Right ventricle myocardium superior (tissue), 1 donor: Measurements from ENCODE around the gene FAM107B. TPM values are rescaled to one million over a fixed set of nuclear protein-coding genes. Genes with fewer than 3 reads are reported as not detected.
A peak's percentile ranks its signal among the peaks of the same experiment; 100 is the strongest.

ENCODE experiments used
- ATAC-seq: fragments of 200-7000 bp; cut with Tn5 transposase; one replicate; pipeline ENCODE4 v1.9.1; 2020; ENCODE audit warnings: mild to moderate bottlenecking; ENCODE audit not compliant: poor library complexity
- DNase-seq: peaks from one replicate; pipeline ENCODE4 v3.0.0-alpha.2; 2020
- intact Hi-C: fragments of 100-400 bp; cut with DNase I; formaldehyde crosslinking; loops from one replicate; pipeline ENCODE4 v1.11.2; 2022
- total RNA-seq: library from RNA; stranded (reverse); fragmentation: NEBNext Ultra II Directional; extraction: Animal tissue kit (Norgen Biotek cat#: 25700); gene quantifications from one replicate; pipeline ENCODE4 v1.2.1, GENCODE V29; 2021
- donor health status: DM: no; HTN: yes; CAD: no; lungs with severe emphysema.

Gene FAM107B
- total RNA-seq, 1 donor from 2014 or later: 3.3 TPM

GRCh38 chr10:14579405-14579804 is 195.3 kb downstream of the FAM107B start:
- ATAC-seq (peak; percentile 71), DNase-seq (no peak)
- intact Hi-C loops: no loop called here

DNA sequence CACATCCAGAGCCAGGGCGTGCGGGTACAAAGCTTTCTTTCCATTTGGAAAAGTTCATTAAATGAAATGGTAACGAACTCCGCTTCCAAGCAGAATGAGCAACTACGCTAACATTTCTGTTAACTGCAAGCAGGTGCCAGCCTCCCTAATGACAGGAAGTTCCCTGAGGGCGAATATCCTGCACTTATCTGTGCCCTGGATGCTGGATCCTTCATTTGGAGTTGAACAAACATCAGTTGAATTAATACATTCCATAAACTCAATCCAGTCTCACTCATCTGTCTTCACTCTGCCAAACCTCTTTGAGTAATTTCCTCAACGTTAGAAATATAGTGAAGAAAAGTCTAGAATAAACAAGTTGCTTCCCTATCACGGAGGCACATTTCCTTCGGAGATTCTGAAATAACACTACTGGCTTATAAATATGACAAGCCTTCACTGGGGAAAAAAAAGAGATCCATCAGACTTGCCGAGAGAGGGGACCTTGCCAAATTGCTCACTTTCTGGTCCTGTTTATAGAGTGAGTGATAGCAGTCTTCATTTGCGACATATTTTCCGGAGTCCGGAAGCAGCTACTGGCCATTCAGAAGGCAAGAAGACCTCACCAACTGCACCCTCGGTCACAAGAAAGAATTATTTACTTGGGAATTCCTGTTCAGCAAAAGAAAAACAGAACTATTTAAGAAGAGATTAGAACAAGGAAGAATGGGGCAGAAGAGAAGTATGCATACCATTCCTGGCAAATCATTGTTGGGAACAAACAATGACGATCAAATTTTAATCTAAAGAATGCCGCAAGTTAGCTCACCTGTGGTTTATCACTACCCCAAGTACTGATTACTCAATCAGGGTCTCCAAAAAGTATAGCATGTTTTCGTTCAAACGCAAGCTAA is 196.4 kb downstream of the FAM107B start:
- ATAC-seq: peak; percentile 75
- intact Hi-C loops: no loop called here
- DNase-seq: no peak

- no peak for DNase-seq
- intact Hi-C loops: no loop called here
- no peak for ATAC-seq
Measured at GRCh38 chr10:14574885-14575284, 199.8 kb downstream of the FAM107B start.

DNA sequence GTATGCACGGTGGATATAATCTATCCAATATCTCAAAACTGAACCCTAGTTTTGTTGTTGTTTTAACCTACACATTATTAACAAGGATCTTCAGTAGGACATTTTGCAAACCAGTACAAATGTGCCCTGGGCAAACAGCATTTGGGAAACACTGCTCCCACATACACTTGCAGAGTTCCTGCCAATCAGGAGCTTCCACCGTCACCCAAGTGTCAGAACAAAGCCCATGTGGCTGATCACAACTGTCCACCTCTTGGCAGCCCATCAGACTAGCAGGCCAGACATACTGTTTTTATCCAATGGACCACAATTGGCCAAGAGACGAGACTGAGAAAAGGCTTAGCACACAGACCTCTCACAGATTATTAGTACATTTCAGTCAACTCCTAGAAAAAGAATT is 200.4 kb downstream of the FAM107B start:
- intact Hi-C loops: no loop called here

DNA sequence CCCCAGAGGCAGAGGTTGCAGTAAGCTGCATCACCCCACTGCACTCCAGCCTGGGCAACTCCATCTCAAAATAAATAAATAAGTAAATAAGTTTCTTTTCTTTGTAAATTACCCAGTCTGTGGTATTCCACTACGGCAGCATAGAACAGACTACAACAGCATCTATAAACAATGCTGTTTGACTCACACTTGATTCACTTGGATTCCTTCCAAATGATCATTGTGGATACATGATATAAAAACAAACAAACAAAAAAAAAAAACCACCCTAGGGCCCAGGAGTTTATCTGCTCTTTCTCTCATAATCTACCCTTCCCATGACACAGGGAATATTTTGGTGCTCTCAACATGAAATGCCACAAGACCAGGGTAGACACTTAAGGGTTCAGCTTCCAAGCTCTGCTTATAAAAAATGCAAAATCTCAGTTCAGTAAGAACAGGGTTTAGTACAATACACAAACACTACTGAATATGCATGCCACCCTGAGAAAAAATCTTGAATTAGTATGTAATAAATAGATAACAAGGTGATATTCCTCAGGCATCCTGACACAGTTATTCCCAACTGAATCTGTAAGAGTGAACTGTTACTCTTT is 200.9 kb downstream of the FAM107B start:
- ATAC-seq (no peak), DNase-seq (no peak)
- intact Hi-C loops: no loop called here

More for the DNA sequence above, 200.4 kb downstream of the FAM107B start:
- DNase-seq: no peak
- ATAC-seq: no peak

GRCh38 chr10:14572811-14573210 is 201.9 kb downstream of the FAM107B start:
- DNase-seq: no peak
- intact Hi-C loops: no loop called here
- ATAC-seq: no peak

- DNase-seq: no peak
Measured at GRCh38 chr10:14571866-14572507, 202.7 kb downstream of the FAM107B start.

GRCh38 chr10:14570800-14571199 is 203.9 kb downstream of the FAM107B start:
- intact Hi-C loops: no loop called here
- ATAC-seq: no peak
- DNase-seq: no peak

More at GRCh38 chr10:14571866-14572507, 202.7 kb downstream of the FAM107B start:
- intact Hi-C loops: no loop called here
- no peak for ATAC-seq

DNA sequence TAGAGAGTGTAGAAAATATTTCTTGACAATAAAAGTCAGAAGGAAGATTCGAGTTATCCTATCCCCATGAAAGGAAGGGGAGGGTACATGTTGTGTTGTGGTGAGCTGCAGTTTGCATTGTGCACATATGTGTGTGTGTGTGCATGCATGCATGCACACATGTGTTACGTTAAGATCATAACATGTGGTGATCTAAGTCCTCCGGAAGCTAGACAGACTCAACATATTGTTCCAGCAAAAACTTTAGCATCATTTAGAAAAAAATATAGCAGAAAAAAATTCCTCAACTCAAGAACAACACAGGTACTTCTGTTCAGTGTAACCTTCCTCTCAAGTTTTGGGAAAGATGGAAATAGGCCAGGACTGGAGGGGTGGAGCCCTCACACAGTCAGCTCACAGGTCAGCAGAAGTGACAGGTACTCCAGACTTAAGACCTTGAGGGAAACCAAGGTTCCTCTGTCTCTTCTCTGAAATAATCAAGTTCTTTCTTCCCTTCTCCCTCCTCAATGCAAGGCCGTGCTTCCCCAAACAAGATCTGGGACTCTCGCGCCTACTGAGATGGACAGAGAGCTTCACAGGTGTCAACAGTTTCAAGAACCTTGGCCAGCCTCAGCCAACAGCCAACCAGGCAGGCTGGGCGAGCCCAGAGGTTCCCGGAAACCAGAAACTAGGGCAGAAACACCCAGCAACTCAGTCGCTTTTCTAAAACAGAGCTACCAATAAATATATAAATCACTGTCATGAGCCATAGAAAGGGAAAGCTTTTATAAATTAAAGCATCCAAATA is 205.2 kb downstream of the FAM107B start:
- ATAC-seq (no peak), DNase-seq (no peak)
- intact Hi-C loops: no loop called here

- intact Hi-C loops: no loop called here
- peak; percentile 27 for ATAC-seq
- DNase-seq: no peak
Measured at GRCh38 chr10:14567421-14567820, 207.3 kb downstream of the FAM107B start.

- no peak for ATAC-seq
- intact Hi-C loops: no loop called here
- no peak for DNase-seq
Measured at GRCh38 chr10:14566498-14566897, 208.2 kb downstream of the FAM107B start.

DNA sequence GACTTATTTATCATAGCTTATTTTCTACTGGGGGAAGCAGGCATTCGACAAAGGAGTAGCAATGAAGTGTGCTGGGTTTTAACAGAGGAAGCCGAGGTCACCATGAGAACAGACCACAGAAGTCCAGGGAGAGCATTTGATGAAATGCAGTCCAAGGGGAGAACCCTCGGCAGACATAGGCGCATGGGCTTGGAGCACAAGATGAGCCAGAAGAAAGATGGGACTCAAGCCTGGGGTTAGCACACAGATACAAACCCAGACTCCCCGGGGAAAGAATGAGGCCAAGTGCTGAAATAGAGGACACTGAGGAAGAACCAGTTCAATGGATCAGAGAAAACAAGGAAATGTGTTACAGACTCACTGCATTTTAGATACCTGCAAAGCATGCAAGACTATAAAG is 209.5 kb downstream of the FAM107B start:
- DNase-seq (no peak), ATAC-seq (peak; percentile 32)
- intact Hi-C loops: no loop called here

DNA sequence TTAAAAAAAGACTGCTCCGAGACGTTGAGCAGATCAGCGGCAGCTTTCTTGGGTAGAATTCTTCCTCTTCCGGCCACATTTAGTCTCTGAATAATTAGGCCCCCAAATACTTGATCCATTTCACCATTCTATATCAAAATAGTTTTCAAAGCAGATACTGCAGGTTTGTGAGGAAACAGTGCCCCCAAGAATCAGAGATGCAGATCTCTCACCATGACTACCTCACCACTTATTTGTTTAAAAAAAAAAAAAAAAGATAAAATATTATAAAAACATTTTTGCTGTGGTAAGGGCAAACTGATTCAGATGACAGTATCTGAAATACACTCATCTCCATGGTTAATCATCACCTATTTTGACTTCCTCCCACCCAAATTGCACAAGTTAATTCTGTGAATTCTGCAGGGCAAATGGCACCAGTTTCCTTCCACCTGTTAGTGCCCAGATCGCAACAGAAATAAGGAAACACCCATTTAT is 210.4 kb downstream of the FAM107B start:
- DNase-seq (no peak), ATAC-seq (no peak)

GRCh38 chr10:14563359-14563940 is 211.2 kb downstream of the FAM107B start:
- DNase-seq (no peak), ATAC-seq (no peak)
- intact Hi-C loops: no loop called here

More for the DNA sequence above, 210.4 kb downstream of the FAM107B start:
- intact Hi-C loops: no loop called here

DNA sequence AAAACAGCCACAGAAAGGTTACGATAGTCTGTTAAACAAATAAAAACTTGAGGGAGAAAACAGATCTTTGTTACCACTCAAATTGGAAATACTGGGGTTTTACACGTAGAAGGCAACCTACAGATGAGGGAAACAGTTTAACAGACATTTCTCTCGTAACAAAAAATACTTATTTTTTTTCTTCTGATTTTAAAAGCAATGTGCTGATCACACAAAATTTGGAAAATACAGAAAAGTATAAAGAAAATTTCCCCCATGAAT is 211.7 kb downstream of the FAM107B start:
- ATAC-seq (no peak), DNase-seq (no peak)
- intact Hi-C loops: no loop called here

- intact Hi-C loops: no loop called here
- no peak for DNase-seq
- ATAC-seq: no peak
Measured at GRCh38 chr10:14562218-14563075, 212.2 kb downstream of the FAM107B start.

DNA sequence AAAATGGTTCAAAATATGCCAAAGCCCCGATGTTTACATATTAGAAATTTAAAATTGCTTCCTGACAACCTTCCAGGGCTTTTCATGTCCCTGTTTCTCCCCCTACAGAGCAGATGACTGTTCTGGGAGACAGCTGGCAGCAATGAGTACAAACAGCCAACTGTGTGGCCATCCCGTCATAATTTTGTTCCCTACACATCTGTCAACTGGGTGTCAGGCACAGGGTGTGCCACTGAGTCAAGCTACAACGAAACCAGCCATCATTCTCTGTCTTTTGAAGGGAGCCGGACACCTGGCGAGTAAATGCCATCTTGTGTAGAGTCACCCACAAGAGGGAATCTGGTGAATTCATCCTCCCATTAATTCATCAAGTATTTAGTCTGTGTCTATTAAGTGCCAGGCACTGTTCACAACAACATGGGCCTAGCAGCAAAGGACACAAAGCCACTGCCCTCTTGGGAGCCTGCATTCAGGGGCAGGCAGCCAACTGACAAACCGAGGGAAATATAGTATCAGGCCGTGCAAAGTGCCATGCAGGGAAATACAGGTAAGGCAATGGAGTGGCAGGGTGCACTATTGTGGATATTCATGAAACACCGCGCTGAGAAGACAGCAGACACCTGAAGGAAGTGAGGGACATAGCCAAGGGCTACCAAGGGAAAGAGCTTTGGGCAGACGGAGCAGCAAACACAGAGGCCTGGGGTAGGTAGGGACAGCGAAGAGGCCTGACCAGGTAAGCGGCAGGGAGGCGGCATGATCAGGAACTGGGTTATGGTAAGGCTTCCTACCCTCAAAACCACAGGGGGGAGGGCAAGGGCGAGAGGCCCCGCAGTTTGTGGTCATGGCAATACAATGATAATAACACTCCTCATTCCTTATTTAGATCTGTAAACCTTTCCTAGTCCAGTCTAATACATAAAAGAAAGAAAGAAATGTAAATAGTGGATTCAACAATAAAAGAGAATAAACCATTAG is 213.6 kb downstream of the FAM107B start:
- DNase-seq (no peak), ATAC-seq (no peak)
- intact Hi-C loops: no loop called here
